DMS53 treated with DMSO at 0.1 percent for 48 hours (cell line): ENCODE results near the gene CGB2.
"Not testable (repeated sequence)": the region's sequence is repeated elsewhere in the genome, so short reads cannot be mapped to it uniquely, and the experiment has no call there.

Source experiments
- DNase-seq: peaks from one replicate; lab custom pipeline; 2025; ENCODE audit not compliant: unreplicated experiment; lab: John Stamatoyannopoulos, UW

Gene CGB2

GRCh38 chr19:49009828-49010227 is 21.9 kb upstream of the CGB2 start:
- DNase-seq: no peak

DNA sequence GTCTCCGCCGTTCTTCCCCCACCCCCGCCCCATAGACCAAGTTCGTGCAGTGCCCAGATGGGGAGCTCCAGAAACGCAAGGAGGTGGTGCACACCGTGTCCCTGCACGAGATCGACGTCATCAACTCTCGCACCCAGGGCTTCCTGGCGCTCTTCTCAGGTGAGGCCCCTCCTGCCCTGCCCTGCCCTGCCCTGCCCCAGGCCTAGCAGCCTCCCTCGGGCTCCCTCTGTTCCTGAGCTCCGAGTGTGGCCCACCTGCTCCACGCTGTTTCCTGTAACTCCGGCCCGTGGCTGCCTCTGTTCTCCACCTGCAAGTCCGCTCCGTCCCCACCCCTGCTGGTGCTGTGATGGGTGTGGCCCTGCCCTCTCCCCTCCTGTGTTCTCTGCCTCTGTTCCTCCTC is 21.2 kb upstream of the CGB2 start:
- no peak for DNase-seq

GRCh38 chr19:49011194-49011593 is 20.5 kb upstream of the CGB2 start:
- no peak for DNase-seq

DNA sequence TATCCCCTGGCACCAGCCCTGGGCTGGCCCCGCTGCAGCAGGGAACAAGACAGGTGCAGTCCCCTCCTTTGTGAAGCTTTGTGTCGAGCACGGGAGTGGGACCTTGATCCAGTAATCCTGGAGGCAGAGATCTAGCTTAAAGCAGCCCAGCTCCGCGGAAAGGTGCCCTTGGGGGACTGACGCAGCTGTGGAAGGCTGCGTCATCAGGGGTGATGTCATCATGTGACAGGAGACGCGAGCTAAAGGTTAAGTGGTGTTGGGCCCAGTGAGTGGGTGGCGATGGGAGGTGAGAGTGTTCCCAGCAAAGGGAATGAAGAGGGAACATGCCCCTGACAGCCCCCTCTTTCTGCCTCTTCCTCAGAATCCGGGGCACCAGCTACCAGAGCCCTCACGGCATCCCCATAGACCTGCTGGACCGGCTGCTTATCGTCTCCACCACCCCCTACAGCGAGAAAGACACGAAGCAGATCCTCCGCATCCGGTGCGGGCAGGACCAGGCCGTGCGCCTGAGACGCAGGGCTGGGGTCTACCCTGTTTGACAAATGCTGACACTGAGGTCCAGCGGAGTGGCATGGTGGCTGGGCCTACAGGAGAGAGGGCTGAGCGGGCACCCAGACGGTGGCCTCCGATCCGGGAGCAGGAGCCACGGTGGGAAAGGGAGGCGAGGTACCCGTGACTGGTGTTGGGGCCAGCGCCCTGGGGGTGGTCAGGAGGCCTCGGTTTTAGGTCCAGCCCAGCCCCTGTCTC is 17.4 kb upstream of the CGB2 start:
- DNase-seq: no peak

DNA sequence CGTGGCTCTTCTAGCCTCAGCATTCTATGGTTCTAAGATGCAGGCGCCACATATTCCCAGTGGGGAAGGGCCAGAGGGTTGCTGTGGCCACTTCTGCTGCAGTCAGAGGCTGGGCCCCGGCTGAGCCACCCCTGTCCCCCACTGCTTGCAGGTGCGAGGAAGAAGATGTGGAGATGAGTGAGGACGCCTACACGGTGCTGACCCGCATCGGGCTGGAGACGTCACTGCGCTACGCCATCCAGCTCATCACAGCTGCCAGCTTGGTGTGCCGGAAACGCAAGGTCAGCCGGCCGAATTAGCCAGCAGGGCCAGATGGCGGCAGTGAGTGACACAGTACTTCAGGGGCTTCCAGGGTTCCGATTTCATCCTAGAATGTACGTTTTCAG is 16.8 kb upstream of the CGB2 start:
- no peak for DNase-seq

DNA sequence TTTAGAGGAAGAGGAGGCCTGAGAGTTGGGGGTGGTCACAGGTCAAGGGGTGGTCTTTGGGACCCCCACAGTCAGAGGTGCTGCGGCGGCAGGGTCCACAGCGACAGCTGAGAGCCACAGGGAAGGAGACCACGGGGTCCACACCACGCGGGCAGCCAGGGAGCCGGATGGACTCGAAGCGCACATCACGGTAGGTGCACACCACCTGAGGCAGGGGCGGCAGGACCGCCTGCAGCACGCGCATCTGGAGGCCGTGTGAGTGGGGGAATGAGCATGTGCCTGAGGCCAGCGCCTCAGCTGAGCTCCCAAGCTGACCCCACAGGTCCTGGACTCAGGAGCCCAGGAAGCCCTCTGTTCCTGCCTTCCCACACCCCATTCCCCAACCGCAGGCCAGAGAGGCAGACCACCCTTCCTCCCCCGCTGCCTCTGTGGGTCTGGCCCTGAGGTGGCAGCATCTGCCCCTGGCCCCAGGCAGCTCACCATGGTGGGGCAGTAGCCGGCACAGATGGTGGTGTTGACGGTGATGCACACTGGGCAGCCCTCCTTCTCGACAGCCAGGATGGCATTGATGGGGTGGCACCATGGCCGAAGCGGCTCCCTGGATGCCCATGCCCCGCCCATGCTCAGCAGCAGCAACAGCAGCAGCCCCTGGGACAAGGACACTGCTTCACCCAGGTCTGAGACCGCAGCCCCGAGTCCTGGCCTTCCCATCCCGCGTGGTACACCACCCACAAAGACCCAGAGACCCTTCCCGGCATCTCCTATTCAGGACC is 15.4 kb upstream of the CGB2 start:
- DNase-seq: no peak

DNA sequence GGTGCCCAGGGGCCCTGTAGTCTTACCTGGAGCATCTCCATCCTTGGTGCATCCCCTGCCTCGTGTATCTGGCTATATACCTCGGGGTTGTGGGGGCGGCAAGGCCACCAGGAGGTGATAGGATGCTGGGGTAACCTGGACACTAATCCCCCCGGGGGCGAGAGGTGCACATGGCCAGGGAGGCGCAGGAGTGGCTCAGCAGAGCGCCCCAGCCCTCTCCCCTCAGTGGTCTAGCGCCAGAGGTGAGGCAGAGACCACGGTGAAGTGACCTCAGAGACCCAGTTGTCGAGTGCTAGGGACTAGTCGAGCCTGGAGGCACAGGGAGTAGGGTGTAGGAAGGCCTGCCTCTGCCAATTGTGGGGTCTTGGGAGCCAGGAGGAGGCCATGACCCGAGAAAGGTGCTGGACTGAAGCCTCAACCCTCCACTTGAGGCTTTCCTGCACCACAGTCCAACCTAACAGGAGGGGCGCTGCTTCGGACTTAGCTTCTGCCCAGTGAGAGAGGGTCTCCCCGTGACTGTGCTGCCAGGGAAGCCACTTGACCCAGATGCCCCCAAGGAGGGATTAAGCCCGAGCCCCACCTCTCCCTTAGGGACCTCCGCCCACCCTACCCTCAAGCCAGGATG is 14.5 kb upstream of the CGB2 start, which contains the start of gene LHB:
TSS of gene LHB (minus strand) at position 51 of the 625 bp plus-strand sequence. CDS start at position 41, 10 bp downstream.
- no peak for DNase-seq

- DNase-seq: peak; percentile 33
These were observed 13.9 kb upstream of the CGB2 start for GRCh38 chr19:49017666-49018351.

DNA sequence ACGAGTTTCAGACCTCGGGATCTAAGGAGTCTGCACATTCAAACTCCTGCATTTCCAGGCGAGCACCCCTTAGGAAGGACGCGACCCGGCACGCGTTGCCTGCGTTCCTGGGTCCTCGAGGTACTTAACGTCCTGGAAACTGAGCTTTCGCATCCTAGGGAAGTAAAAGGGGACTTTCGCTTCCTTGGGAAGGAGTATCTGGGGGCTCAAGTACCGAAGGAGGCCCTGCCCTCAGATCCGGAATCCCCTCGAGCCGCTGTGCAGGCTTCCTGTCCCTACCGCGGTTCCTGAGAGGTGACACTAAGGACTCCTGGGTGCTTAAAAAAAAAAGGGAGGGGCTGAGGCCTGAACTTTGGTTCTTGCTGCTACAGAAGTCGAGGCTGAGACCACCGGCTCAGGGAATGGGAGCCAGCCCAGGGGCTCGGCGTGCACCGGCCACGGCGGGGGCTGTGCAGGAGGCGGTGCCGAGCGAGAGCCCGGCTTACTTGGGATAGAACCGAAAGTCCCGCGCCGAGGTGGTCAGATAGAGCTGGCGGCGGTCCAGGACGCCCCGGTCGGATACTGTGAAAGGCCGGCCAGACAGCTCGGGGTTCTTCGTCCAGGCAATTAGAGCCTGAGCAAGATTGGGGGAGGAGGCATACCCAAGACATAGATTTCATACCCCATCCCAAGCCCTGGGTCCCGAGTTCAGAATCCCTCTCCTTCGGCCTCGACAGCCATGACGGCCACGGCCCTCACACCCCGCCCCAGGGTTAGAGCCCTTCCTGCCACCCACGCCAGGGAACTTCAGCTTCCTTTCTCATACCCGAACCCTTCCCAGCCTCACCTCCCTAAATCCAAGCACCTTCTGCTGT is 13.1 kb upstream of the CGB2 start:
- not testable (repeated sequence) for DNase-seq

GRCh38 chr19:49019242-49019932 is 12.3 kb upstream of the CGB2 start:
- no peak for DNase-seq

DNA sequence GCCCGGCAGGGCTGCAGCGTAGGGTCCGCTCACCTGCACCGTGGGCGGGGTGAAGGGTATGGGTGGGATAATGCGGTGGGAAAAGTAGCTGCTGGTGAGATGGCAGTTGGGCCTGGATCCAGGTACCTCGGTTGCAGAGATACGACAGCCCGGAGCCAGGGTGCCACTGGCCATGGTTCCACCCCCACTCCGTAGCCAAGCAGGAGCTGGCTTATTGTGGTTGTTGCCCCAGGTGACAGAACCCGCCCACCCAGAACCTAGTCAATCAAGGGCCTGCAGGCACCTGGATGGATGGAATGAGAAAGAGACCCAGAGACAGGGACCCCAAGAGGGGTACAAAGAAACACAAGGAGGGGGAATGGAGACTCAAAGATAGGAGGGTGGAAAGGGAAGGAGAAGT is 11.3 kb upstream of the CGB2 start:
- no peak for DNase-seq

GRCh38 chr19:49020931-49021895 is 10.5 kb upstream of the CGB2 start:
- DNase-seq: no peak

- DNase-seq: no peak
These were observed 9.6 kb upstream of the CGB2 start for GRCh38 chr19:49022116-49022515.

- not testable (repeated sequence) for DNase-seq
These were observed 7.5 kb upstream of the CGB2 start, which contains the start of gene CGB3 for GRCh38 chr19:49024233-49024632. Gene CGB3 (minus strand): TSS chr19:49024333. CDS start chr19:49023971, 362 bp downstream.

DNA sequence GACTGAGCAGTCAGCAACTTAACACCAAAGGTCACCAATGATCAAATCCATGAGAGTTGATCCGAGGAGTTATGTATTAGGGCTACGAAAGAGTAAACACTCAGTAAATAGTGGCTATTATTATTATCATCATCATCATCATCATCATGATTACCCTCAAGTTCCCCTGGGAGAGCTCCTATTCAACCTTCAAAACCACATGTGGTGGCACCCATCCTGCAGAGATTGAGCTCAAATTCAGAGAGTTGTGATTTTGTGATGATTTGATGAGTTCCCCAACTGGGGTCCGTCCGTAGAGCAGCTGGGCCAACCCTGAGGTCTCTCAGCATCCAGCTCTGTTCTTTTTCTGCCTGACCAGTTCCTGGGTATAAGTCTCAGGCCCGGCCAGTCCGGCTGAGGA is 6.6 kb upstream of the CGB2 start:
- not testable (repeated sequence) for DNase-seq

DNA sequence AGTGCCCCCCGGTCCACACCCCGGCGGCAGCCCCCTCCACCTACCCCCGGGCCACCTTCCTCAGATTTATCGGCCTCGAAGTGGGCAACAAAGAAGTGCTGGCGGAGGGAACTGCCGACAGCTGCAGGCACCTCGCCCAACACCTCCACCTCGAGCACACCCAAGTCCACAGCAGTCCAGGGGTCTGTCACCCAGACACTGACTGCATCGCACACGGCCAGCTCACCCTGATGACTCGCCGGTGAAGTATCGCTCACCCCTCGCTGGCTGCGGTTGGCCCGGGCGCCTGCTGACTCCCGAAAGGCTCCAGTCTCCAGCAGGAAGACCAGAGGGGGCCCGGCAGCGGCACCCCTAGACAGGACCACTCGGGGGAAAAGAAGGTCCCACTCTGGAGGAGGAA is 6.1 kb upstream of the CGB2 start:
- DNase-seq: not testable (repeated sequence)

- not testable (repeated sequence) for DNase-seq
These were observed 3.0 kb upstream of the CGB2 start for GRCh38 chr19:49028686-49029085.

GRCh38 chr19:49029749-49030148 is 1.9 kb upstream of the CGB2 start:
- not testable (repeated sequence) for DNase-seq
